ENCODE measurements around the gene PCDHB9. TPM values are rescaled to one million over a fixed set of nuclear protein-coding genes. Genes with fewer than 3 reads are reported as not detected.
"Not testable (repeated sequence)": the region's sequence is repeated elsewhere in the genome, so short reads cannot be mapped to it uniquely, and the experiment has no call there.

The PCDHB9 gene
- total RNA-seq, 4 donors from 2014 or later = 1.1 to 3.2 (median 2.5) TPM

DNA sequence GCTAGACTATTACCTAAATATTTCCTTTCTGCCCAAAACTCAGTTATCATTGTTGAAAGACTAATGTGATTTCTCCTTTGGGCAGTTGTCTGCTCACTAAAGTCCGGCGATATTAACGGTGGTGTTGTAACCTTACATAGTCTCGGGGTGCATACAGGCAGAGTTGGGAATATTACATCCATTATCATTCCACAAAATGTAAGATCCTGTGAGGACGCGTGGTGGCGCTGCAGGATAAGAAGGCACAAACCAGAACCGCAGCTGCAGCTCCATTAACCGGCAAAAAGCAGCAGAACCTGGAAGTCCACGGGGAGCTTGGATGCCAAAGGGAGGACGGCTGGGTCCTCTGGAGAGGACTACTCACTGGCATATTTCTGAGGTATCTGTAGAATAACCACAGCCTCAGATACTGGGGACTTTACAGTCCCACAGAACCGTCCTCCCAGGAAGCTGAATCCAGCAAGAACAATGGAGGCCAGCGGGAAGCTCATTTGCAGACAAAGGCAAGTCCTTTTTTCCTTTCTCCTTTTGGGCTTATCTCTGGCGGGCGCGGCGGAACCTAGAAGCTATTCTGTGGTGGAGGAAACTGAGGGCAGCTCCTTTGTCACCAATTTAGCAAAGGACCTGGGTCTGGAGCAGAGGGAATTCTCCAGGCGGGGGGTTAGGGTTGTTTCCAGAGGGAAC lies 26.8 kb downstream of the PCDHB9 start, which contains the start of gene PCDHB13:
Gene PCDHB13 (plus strand): TSS at position 264 of the 684 bp plus-strand sequence. CDS start 205 bp downstream, at position 469.
- TF ChIP-seq, protein P1, sequence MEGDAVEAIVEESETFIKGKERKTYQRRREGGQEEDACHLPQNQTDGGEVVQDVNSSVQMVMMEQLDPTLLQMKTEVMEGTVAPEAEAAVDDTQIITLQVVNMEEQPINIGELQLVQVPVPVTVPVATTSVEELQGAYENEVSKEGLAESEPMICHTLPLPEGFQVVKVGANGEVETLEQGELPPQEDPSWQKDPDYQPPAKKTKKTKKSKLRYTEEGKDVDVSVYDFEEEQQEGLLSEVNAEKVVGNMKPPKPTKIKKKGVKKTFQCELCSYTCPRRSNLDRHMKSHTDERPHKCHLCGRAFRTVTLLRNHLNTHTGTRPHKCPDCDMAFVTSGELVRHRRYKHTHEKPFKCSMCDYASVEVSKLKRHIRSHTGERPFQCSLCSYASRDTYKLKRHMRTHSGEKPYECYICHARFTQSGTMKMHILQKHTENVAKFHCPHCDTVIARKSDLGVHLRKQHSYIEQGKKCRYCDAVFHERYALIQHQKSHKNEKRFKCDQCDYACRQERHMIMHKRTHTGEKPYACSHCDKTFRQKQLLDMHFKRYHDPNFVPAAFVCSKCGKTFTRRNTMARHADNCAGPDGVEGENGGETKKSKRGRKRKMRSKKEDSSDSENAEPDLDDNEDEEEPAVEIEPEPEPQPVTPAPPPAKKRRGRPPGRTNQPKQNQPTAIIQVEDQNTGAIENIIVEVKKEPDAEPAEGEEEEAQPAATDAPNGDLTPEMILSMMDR (IDR thresholded peaks at IDR 0.05) = peak in 1 of 2 donors; percentile 15
- 6% methylated on average over 12 of the region's 18 CpGs for WGBS
- H3K4me3 ChIP-seq; H3K4me1 ChIP-seq; H3K27me3 ChIP-seq; H3K36me3 ChIP-seq; H3K27ac ChIP-seq; DNase-seq (ENCODE audit: low spot score in 2 of 2): not testable (repeated sequence)
- H3K9me3 ChIP-seq = peaks cover 47% of the 10 kb centered on the region

DNA sequence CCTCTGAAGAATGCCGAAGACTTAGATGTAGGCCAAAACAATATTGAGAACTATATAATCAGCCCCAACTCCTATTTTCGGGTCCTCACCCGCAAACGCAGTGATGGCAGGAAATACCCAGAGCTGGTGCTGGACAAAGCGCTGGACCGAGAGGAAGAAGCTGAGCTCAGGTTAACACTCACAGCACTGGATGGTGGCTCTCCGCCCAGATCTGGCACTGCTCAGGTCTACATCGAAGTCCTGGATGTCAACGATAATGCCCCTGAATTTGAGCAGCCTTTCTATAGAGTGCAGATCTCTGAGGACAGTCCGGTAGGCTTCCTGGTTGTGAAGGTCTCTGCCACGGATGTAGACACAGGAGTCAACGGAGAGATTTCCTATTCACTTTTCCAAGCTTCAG lies 27.6 kb downstream of the PCDHB9 start:
- H3K4me1 ChIP-seq; H3K36me3 ChIP-seq; H3K27me3 ChIP-seq; H3K4me3 ChIP-seq; DNase-seq (ENCODE audit: low spot score in 2 of 2); H3K27ac ChIP-seq: not testable (repeated sequence)
- 78% methylated on average over 10 of the region's 12 CpGs for WGBS
- peaks cover 47% of the 10 kb centered on the region for H3K9me3 ChIP-seq

DNA sequence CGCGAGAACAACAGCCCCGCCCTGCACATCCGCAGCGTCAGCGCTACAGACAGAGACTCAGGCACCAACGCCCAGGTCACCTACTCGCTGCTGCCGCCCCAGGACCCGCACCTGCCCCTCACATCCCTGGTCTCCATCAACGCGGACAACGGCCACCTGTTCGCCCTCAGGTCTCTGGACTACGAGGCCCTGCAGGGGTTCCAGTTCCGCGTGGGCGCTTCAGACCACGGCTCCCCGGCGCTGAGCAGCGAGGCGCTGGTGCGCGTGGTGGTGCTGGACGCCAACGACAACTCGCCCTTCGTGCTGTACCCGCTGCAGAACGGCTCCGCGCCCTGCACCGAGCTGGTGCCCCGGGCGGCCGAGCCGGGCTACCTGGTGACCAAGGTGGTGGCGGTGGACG lies 28.5 kb downstream of the PCDHB9 start:
- WGBS = 45% methylated on average over 15 of the region's 40 CpGs
- not testable (repeated sequence) for H3K27ac ChIP-seq; H3K4me3 ChIP-seq; H3K27me3 ChIP-seq; H3K4me1 ChIP-seq; H3K36me3 ChIP-seq; DNase-seq (ENCODE audit: low spot score in 2 of 2)
- peaks cover 40% of the 10 kb centered on the region for H3K9me3 ChIP-seq

DNA sequence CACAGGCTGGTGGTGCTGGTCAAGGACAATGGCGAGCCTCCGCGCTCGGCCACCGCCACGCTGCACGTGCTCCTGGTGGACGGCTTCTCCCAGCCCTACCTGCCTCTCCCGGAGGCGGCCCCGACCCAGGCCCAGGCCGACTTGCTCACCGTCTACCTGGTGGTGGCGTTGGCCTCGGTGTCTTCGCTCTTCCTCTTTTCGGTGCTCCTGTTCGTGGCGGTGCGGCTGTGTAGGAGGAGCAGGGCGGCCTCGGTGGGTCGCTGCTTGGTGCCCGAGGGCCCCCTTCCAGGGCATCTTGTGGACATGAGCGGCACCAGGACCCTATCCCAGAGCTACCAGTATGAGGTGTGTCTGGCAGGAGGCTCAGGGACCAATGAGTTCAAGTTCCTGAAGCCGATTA lies 29.1 kb downstream of the PCDHB9 start:
- not testable (repeated sequence) for H3K27ac ChIP-seq; H3K36me3 ChIP-seq; H3K4me1 ChIP-seq; H3K27me3 ChIP-seq; H3K4me3 ChIP-seq; DNase-seq (ENCODE audit: low spot score in 2 of 2)
- H3K9me3 ChIP-seq = peaks cover 40% of the 10 kb centered on the region
- 50% methylated on average over 2 of the region's 26 CpGs for WGBS

DNA sequence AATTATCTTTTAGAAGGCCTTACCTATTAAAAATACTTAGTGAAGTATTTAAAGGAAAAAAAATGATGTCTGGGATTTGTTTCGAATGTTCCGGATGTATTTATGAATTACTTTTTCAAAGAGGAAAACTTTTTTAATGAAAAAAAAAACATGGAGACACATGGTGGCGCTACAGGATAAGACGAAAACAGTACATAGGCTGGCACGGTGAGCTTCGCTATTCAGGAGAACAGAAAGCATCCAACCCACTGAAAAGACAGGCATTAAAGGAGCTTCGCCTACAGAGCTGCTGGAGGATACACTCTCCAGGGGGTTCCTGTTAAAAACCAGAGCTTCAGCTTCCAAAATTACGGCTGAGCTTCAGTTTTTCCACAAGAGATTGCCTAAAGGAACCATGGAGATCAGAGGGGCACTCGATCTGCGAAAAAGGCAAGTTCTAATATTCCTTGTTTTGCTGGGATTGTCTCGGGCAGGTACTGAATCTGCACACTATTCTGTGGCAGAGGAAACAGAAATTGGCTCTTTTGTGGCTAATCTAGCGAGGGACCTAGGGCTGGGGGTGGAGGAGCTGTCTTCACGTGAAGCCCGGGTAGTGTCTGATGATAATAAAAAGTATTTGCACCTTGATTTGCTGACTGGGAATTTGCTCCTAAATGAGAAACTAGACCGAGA lies 36.3 kb downstream of the PCDHB9 start, which contains the start of gene PCDHB14:
Gene PCDHB14 (plus strand): TSS at position 232 of the 672 bp plus-strand sequence. CDS start 163 bp downstream, at position 395.
- 39% methylated on average over 15 of the region's 15 CpGs for WGBS
- no peaks in the 10 kb centered on the region for H3K36me3 ChIP-seq
- no peaks in the 10 kb centered on the region for H3K27me3 ChIP-seq
- H3K4me1 ChIP-seq = no peaks in the 10 kb centered on the region
- H3K9me3 ChIP-seq = peaks cover 24% of the 10 kb centered on the region
- DNase-seq (ENCODE audit: low spot score in 2 of 2) = no peak
- H3K4me3 ChIP-seq = peak within 1 kb of the TSS; percentile 27
- H3K27ac ChIP-seq = no peak within 1 kb of the TSS
- TF ChIP-seq POLR2AphosphoS5 (IDR thresholded peaks at IDR 0.05) (no peak), EP300 (IDR thresholded peaks at IDR 0.05) (no peak)
- TF ChIP-seq, protein P1 (IDR thresholded peaks at IDR 0.05) = no peak

DNA sequence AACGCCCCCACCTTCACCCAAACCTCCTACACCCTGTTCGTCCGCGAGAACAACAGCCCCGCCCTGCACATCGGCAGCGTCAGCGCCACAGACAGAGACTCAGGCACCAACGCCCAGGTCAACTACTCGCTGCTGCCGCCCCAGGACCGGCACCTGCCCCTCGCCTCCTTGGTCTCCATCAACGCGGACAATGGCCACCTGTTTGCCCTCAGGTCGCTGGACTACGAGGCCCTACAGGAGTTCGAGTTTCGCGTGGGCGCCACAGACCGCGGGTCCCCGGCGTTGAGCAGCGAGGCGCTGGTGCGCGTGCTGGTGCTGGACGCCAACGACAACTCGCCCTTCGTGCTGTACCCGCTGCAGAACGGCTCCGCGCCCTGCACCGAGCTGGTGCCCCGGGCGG lies 37.9 kb downstream of the PCDHB9 start:
- peaks cover 20% of the 10 kb centered on the region for H3K9me3 ChIP-seq
- not testable (repeated sequence) for H3K4me1 ChIP-seq

DNA sequence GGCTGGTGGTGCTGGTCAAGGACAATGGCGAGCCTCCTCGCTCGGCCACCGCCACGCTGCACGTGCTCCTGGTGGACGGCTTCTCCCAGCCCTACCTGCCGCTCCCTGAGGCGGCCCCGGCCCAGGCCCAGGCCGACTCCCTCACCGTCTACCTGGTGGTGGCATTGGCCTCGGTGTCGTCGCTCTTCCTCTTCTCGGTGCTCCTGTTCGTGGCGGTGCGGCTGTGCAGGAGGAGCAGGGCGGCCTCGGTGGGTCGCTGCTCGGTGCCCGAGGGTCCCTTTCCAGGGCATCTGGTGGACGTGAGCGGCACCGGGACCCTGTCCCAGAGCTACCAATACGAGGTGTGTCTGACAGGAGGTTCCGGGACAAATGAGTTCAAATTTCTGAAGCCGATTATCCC lies 38.5 kb downstream of the PCDHB9 start:
- not testable (repeated sequence) for H3K27me3 ChIP-seq; H3K27ac ChIP-seq; H3K4me1 ChIP-seq; H3K36me3 ChIP-seq; H3K4me3 ChIP-seq; DNase-seq (ENCODE audit: low spot score in 2 of 2)
- peaks cover 21% of the 10 kb centered on the region for H3K9me3 ChIP-seq
- WGBS = 47% methylated on average over 22 of the region's 30 CpGs

More for the DNA sequence above, 37.9 kb downstream of the PCDHB9 start:
- H3K27me3 ChIP-seq; H3K4me3 ChIP-seq; DNase-seq (ENCODE audit: low spot score in 2 of 2); H3K36me3 ChIP-seq; H3K27ac ChIP-seq: not testable (repeated sequence)
- 17% methylated on average over 10 of the region's 40 CpGs for WGBS
